GM12878 (cell line): ENCODE data around the gene CHAF1A. TPM values are rescaled to one million over a fixed set of nuclear protein-coding genes. Genes with fewer than 3 reads are reported as not detected.
A peak's percentile ranks its signal among the peaks of the same experiment; 100 is the strongest.

Experiments used
- ATAC-seq: fragments of 200-7000 bp; cut with Tn5 transposase; 3 replicates; pipeline ENCODE4 v1.9.1; 2020; ENCODE audit warnings: mild to moderate bottlenecking, moderate library complexity
- BruUV-seq: library from RNA; stranded (reverse); fragments of 400-500 nt; replicated peaks from 2 replicates; lab custom pipeline; 2021; lab: Mats Ljungman, UMichigan
- CTCF ChIA-PET: fragments of 300-600 bp; sonication (Branson Sonifier 250); formaldehyde crosslinking; extraction: SDS; loops from one replicate; lab custom pipeline; 2021; ENCODE audit warnings: inconsistent platforms; lab: Yijun Ruan, JAX
- POLR2A ChIA-PET: fragments of 350-600 bp; formaldehyde crosslinking; extraction: SDS; loops from one replicate; lab custom pipeline; 2021; ENCODE audit warnings: inconsistent platforms; lab: Charles Lee
- RAD21 ChIA-PET: fragments of 300-600 bp; sonication (Branson Sonifier 250); formaldehyde crosslinking; loops from one replicate; lab custom pipeline; 2023; ENCODE audit warnings: antibody characterized with exemption; ENCODE audit not compliant: unreplicated experiment; lab: Charles Lee
- SMC1A ChIA-PET: fragments of 300-600 bp; sonication (Branson Sonifier 250); formaldehyde crosslinking; loops from one replicate; lab custom pipeline; 2023; ENCODE audit not compliant: unreplicated experiment, uncharacterized antibody; lab: Charles Lee
- DNase-seq: peaks from one replicate; pipeline ENCODE4 v3.0.0-alpha.2; 2011; ENCODE audit warnings: low read depth, low spot score
- FAIRE-seq: peaks from 3 replicates; lab custom pipeline; 2011; peaks lifted over from hg19 to GRCh38; lab: Jason Lieb, UNC
- H2AFZ ChIP-seq: 2 replicates; pipeline ENCODE4 v1.6.0; 2011; ENCODE audit warnings: low read depth, low read length, control low read depth; ENCODE audit not compliant: control insufficient read depth
- H3K27ac ChIP-seq: 2 replicates; pipeline ENCODE4 v1.5.1; 2011; ENCODE audit warnings: control low read depth; ENCODE audit not compliant: control insufficient read depth, insufficient read depth
- H3K27me3 ChIP-seq, 2 experiments: replicated peaks in 1 of 2; 2 replicates each; pipeline versions ENCODE4 v1.6.0 to v1.6.1; 2011; ENCODE audit warnings: low read length in 1 of 2; ENCODE audit not compliant: control insufficient read depth in 2 of 2, insufficient read depth in 2 of 2
- H3K36me3 ChIP-seq, 2 experiments: 2 replicates each; pipeline ENCODE4 v1.5.1; 2011; ENCODE audit warnings: low read length in 1 of 2; ENCODE audit not compliant: control insufficient read depth in 2 of 2, insufficient read depth in 2 of 2
- H3K4me1 ChIP-seq: 2 replicates; pipeline ENCODE4 v1.6.1; 2011; ENCODE audit warnings: mild to moderate bottlenecking, low read length, moderate library complexity, mixed read lengths; ENCODE audit not compliant: control insufficient read depth, insufficient read depth
- H3K4me2 ChIP-seq: 2 replicates; pipeline ENCODE4 v1.6.0; 2011; ENCODE audit warnings: control low read depth; ENCODE audit not compliant: control insufficient read depth, insufficient read depth
- H3K4me3 ChIP-seq: fragments of 200-600 bp; sonication (generic); 2 replicates; pipeline ENCODE4 v1.5.1; 2016
- H3K79me2 ChIP-seq: 2 replicates; pipeline ENCODE4 v1.6.0; 2011; ENCODE audit warnings: low read length; ENCODE audit not compliant: control insufficient read depth, insufficient read depth
- H3K9ac ChIP-seq: 2 replicates; pipeline ENCODE4 v1.8.0; 2011; ENCODE audit warnings: low read length, control low read depth, mixed read lengths; ENCODE audit not compliant: control insufficient read depth, insufficient read depth
- H3K9me3 ChIP-seq: replicated peaks from 3 replicates; pipeline ENCODE4 v1.5.1; 2011; ENCODE audit warnings: mild to moderate bottlenecking, low read length; ENCODE audit not compliant: control insufficient read depth, insufficient read depth
- H4K20me1 ChIP-seq: 2 replicates; pipeline ENCODE4 v1.6.0; 2011; ENCODE audit not compliant: control insufficient read depth, insufficient read depth
- EZH2 ChIP-seq: IDR thresholded peaks from 2 replicates; pipeline ENCODE4 v1.6.1; 2012; ENCODE audit warnings: low read depth, mild to moderate bottlenecking, control low read depth, inconsistent platforms, low read length, borderline replicate concordance; ENCODE audit not compliant: control insufficient read depth
- IKZF2 ChIP-seq, 2 experiments: fragments of 450-650 bp; IDR thresholded peaks; 2 replicates each; pipeline ENCODE4 v1.6.1; 2017; ENCODE audit warnings: mild to moderate bottlenecking in 2 of 2, moderate library complexity in 2 of 2
- PML ChIP-seq: IDR thresholded peaks from 2 replicates; pipeline ENCODE4 v1.6.1; 2012; ENCODE audit warnings: low read length, inconsistent platforms
- POLR2A ChIP-seq: IDR thresholded peaks from 2 replicates; pipeline ENCODE4 v1.6.1; 2011; ENCODE audit warnings: low read depth, mild to moderate bottlenecking, low read length
- POLR2AphosphoS5 ChIP-seq: IDR thresholded peaks from 2 replicates; pipeline ENCODE4 v1.6.1; 2011; ENCODE audit warnings: mild to moderate bottlenecking, low read length, inconsistent platforms
- WGBS: methylation state at CpG from one replicate; pipeline ENCODE4 v1.1.6; 2016; ENCODE audit warnings: low lambda C conversion rate; ENCODE audit not compliant: insufficient replicate concordance, insufficient coverage; ENCODE audit errors: missing lambda C conversion rate; 5-methylcytosine and 5-hydroxymethylcytosine counted together
- in situ Hi-C: fragments of 300-500 bp; cut with MboI; formaldehyde crosslinking; loops from 9 replicates; pipeline ENCODE4 v1.14.3; 2018; ENCODE audit warnings: mixed read lengths
- intact Hi-C: fragments of 100-400 bp; cut with micrococcal nuclease; formaldehyde crosslinking; loops from one replicate; pipeline ENCODE4 v1.14.2; 2022; ENCODE audit not compliant: unreplicated experiment
- polyA plus RNA-seq, 11 experiments: library from polyadenylated mRNA; depleted of rRNA in 4 of 11; unstranded in 6 of 11; stranded (reverse) in 5 of 11; fragments of >200 nt; fragmentation: Nextera tagmentation in 4 of 11; fragmentation: Illumina TruSeq in 1 of 11; extraction: Ambion mirVana in 4 of 11; extraction: Trizol in 1 of 11; gene quantifications; 1 replicate in 1 of 11; 2 replicates in 10 of 11; pipeline versions ENCODE4 v1.2.1 to v1.2.3, GENCODE V29; 2011 to 2016; ENCODE audit warnings: inconsistent platforms in 2 of 11, missing spikeins in 2 of 11, low read depth in 1 of 11
- total RNA-seq, 4 experiments: library from RNA; depleted of rRNA in 3 of 4; stranded (reverse); fragments of >200 nt in 3 of 4; fragmentation: Illumina TruSeq in 1 of 4; extraction: Trizol in 1 of 4; gene quantifications; 2 replicates each; pipeline versions ENCODE4 v1.2.1 to v1.2.3, GENCODE V29; 2013 to 2021

Gene CHAF1A
- total and polyA plus RNA-seq, 10 of the 15 experiments (the other 5 are each of a cell fraction or from before 2014, with no cell fraction given): 1.3 to 69.1 (median 34.2) TPM

GRCh38 chr19:4444765-4445741 lies 42.6 kb downstream of the CHAF1A start:
- Histone ChIP-seq H3K4me1 (peaks cover 7% of the 10 kb centered on the region), H3K9me3 (no peaks in the 10 kb centered on the region), H3K9ac (no peak overlapping the region), H3K79me2 (no peaks in the 10 kb centered on the region), H3K4me2 (no peak overlapping the region), H3K36me3 (peaks cover 0 to 27% of the 10 kb centered on the region in 2 experiments; a peak in 3 of 4 replicates), H3K27ac (no peak overlapping the region), H2AFZ (no peak overlapping the region), H3K27me3 (no peaks in the 10 kb centered on the region), H4K20me1 (no peaks in the 10 kb centered on the region), H3K4me3 (no peak overlapping the region)
- CTCF ChIA-PET: no interaction called here
- POLR2A ChIA-PET: interaction anchor here (0.6 kb wide), 1 partner anchor 19 kb away, joined by 3 read pairs; no protein-coding TSS in a partner anchor
- 0 out of 2 replicates have a peak, but pooled peaks have one; percentile 31 for TF ChIP-seq PML
- peak; percentile 15; the same call in 1 of the 2 replicates for TF ChIP-seq POLR2AphosphoS5
- peak; percentile 59 for TF ChIP-seq POLR2A
- TF ChIP-seq EZH2: no peak
- TF ChIP-seq IKZF2 (IDR thresholded peaks at IDR 0.05): no peak
- DNase-seq: no peak
- SMC1A ChIA-PET: no interaction called here
- RAD21 ChIA-PET: no interaction called here
- no peak for FAIRE-seq
- intact Hi-C loops (no loop called here), in situ Hi-C loops (no loop called here)
- ATAC-seq: no peak
- TSS peak; percentile 78 for BruUV-seq
- 77% methylated on average over 36 of the region's 36 CpGs for WGBS
